Uterus (tissue), 2 donors: ENCODE data around the gene FOXA3.

Experiments
- POLR2A ChIP-seq, 2 donors: fragments of 450-650 bp; IDR thresholded peaks; one replicate each; pipeline ENCODE4 v1.6.1; 2016; ENCODE audit warnings: antibody characterized with exemption in 2 of 2, mild to moderate bottlenecking in 1 of 2, moderate library complexity in 1 of 2
- TF ChIP-seq, protein P1 (sequence below), 4 experiments: fragments of 200-600 bp in 2 of 4; fragments of 450-650 bp in 2 of 4; sonication (generic) in 2 of 4; IDR thresholded peaks; one replicate each; pipeline ENCODE4 v1.5.1; 2016 to 2019; ENCODE audit warnings: antibody characterized with exemption in 4 of 4, mild to moderate bottlenecking in 2 of 4, moderate library complexity in 1 of 4

DNA sequence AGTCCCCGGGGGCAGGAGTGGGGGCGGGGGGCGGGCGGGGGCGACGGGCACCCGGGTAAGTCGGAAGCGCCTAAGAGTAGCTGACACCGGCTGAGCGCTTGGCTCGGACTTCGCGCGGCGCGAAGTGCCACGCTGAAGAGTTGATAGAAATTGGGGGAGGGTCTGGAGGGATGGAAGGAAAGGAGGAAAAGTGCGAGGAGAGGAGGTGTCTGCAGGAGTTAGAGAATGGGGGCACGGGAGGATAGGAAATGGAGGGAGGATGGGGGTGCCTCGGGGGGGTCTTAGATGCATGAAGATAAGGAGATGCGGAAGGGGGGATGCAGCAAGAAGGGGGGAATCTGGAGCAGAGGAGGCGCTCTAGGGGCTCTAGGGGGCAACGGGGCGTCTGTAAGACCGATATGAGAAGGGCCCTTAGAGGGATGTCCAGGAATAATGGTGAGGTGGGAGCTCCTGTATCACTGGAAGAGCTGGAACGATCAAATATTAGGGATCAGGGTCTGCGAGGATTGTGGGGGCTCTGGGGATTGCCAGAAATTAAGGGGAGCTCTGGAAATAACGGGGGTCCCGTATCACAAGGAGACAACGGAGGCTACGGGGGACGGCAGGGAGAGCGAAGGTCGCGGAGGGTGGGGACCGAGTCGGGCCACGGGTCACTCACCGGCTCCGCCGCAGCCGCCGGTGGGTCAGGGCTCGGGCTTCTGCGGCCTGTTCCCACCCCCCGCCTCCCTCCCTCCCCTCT, 38.0 kb downstream of the FOXA3 start, which contains the start of gene MYPOP:
- no peak for TF ChIP-seq POLR2A (IDR thresholded peaks at IDR 0.05)
- TF ChIP-seq, protein P1, sequence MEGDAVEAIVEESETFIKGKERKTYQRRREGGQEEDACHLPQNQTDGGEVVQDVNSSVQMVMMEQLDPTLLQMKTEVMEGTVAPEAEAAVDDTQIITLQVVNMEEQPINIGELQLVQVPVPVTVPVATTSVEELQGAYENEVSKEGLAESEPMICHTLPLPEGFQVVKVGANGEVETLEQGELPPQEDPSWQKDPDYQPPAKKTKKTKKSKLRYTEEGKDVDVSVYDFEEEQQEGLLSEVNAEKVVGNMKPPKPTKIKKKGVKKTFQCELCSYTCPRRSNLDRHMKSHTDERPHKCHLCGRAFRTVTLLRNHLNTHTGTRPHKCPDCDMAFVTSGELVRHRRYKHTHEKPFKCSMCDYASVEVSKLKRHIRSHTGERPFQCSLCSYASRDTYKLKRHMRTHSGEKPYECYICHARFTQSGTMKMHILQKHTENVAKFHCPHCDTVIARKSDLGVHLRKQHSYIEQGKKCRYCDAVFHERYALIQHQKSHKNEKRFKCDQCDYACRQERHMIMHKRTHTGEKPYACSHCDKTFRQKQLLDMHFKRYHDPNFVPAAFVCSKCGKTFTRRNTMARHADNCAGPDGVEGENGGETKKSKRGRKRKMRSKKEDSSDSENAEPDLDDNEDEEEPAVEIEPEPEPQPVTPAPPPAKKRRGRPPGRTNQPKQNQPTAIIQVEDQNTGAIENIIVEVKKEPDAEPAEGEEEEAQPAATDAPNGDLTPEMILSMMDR (IDR thresholded peaks at IDR 0.05), result no peak
